RPMI8226 (cell line): ENCODE data around the gene ARL10.

Experiments used
- DNase-seq: peaks from one replicate; pipeline ENCODE4 v3.0.0-alpha.2; 2015

The ARL10 gene

DNA sequence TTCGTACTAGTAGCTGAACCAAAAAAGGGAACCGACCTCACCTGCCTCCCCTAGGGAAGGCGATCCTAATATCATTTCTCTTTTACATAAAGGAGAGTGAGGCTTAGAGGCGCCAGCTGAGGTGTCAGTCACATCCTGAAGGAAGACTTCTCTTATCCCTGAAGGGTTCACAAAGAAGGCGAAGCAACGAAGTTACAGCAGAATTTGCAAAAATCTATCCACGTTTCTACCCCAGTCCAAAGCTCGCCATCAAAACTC, 3.1 kb upstream of the ARL10 start:
- peak; percentile 22 for DNase-seq

DNA sequence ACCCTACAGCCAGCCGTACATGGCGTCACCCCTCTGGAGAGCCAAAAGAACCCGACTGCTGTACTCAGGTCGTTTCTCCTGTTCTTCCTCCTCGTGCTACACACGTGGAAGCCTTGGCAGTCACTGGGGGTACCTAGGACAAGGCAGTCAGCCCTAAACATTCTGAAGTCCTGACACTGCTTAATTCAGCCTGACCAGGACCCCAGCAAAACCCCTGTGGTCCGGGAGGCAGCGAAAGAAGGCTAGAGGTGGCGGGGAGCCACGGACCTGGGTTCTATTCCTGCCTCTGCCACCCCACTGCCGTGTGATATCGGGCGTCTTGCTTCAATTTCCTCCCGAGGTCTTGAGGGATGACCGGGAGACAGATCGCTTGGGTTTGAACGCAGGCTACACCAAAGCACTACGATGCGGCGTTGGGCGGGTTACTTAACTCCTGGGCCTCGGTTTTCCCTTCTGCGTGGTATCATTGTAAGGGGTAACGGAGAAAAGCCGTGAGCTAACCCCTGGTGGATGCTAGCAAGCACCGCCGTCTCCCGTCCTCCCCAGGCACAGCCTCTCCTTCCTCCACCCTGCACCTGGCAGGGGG, 429 bp upstream of the ARL10 start:
- peak; percentile 7 for DNase-seq

DNA sequence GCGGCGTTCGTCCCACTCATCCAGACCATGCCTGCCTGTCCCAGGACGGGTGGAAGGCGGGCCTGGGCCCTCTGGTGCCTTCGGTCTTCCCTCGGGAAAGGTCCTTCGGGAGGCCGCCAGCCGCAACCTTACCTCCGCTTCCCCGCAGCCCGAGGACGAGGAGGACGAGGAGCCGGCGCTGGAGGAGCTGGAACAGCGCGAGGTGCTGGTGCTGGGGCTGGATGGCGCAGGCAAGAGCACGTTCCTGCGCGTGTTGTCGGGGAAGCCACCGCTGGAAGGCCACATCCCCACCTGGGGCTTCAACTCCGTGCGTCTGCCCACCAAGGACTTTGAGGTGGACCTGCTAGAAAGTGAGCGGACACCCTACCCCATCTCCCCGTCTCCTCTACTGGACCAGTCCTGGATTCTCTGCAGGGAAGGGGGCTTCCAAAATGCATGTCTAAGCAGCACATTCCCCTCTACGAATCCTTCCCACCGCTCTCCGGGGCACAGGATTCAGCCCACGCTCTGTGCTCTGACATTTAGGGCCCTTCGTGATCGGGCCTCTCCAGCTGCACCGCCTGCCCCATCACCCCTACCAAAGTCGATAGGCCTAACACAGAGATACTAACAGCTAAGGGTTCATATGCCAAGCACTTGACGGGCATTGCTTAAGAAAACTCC, 1.1 kb downstream of the ARL10 start:
- no peak for DNase-seq

DNA sequence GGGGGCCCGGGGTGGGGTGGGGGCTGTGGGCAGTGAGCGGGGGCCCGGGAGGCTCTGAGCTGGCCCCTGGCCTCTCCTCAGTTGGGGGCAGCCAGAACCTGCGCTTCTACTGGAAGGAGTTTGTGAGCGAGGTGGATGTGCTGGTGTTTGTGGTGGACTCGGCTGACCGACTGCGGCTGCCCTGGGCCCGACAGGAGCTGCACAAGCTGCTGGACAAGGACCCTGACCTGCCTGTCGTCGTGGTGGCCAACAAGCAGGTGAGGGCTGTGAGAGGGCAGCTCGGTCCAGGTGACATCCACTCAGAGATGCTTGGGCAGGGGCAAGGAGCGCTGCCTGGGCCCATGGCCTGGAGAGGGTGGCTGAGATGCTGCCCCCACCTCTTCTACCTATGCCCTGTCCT, 3.4 kb downstream of the ARL10 start:
- DNase-seq = no peak

DNA sequence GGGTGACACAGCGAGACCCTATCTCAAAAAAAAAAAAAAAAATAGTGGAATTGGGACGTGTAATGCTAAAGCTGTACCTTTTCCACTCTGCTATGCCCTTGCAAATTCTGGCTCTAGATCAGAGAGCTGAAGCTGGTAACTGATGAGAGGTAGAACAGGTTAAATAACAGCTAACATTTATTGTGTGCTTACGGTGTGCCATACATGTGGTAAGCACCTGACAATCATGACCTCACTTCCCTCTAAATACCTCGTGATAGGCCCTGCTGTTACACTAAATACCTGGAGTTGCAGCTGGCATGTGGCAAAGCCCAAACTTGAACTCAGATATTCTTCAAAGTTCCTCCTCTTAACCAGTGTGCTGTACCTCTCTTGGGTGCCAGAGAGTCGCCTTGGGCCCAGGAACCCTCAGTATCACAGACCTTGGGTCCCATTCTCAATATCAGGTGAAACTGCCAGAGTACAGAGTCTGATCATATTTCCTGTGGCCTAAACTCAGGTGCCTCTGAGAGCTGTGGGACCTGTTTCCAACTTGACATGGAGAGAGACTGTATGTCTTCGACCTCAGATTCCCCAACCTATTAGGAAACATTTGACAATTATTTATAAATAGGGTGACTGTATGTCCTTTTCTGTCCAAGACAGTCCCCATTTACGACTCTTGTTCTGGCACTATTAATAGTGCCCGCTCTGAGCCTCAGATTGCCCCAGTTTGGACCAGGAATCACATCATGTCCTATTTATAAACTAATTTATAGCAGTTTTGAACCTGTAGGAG, 4.8 kb downstream of the ARL10 start:
- no peak for DNase-seq

DNA sequence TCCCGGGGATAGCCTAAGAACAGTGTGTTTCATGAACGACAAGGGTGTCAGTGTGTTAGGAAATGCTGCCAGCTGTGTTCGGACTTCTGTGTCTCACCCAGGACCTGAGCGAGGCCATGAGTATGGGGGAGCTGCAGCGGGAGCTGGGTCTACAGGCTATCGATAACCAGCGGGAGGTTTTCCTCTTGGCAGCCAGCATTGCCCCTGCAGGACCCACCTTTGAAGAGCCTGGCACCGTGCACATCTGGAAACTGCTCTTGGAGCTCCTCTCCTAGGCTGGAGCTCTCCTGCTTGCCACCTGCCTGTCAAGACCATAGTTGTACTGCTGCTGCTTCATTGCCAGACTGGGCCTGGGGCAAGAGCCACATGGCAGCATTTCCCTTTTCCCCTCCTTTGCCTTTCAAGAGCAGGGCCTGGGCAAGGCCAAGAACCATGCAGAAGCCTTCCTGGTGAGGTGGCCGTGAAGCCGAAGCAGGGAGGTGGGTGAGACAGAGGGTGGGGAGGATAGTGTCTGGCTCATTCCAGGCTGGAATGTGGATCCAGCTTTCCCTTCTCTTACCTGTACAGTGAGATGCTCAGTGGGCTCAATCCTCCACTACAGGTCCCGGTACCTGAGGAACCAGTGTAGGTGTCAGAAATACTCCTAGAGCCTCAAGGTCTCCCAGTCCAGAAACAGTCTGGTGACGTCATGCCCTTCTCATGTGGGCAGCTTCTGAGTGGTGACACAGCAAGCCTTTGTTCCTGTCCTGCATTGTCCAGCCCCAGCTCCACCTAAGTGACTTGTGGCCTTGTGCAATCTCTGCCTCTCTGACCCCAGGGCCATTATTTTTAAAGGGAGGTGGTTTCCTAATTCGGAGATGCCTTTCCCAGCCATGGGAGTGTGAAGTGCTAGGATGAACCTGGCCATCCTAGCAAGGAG, 6.6 kb downstream of the ARL10 start:
- DNase-seq = no peak

DNA sequence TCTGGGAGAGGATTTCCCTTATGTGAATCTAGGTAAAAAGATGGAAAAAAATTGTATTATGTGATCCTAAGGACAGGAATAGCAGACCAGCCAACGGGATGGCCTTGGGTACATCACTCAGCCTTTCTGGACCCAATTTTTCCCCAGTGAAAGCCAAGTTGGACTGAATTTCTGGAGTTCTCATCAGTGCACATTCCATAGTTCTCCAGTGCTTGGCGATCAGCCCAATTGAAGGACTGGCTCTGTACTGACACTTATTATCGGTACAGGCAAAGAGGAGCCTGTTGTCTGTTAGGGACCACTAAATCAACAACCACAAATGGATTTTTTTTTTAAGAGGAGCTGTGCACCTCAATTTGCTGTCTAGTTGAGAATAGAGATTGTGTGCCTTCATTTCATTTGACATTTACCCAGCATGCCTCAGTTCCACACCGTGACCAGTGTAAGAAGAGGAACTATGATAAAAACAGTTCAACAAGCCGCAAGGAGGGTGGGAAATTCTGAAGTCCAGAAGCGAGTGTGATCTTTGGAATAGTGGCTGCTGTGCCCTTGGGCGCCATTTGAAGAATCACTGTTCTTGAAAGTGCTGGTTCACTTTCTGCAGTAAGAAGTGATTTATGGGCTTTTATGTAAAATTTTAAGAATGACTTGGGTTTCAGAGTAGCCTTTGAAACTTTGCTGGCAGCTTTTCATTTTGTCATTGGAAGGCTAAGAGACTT, 8.0 kb downstream of the ARL10 start:
- DNase-seq = no peak

DNA sequence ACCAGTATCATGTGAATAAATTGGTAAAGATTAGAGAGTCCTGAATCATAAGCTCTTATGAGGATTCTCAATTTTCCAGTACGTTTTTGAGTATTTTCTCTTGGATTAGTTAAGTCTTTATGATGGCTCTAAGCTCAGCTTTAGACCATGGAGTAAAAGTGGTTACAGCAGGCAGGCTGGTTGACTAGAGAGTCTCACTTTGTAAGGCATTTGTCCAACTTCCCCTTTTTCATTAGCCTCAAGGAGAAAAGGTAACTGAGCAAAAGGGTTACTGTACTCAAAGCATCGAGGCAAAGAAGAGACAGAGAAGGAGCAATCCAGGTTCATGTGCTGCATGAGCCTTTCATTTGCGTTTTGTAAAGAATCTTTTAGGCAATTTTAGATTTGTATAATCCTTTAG, 14.6 kb downstream of the ARL10 start:
- peak; percentile 58 for DNase-seq

DNA sequence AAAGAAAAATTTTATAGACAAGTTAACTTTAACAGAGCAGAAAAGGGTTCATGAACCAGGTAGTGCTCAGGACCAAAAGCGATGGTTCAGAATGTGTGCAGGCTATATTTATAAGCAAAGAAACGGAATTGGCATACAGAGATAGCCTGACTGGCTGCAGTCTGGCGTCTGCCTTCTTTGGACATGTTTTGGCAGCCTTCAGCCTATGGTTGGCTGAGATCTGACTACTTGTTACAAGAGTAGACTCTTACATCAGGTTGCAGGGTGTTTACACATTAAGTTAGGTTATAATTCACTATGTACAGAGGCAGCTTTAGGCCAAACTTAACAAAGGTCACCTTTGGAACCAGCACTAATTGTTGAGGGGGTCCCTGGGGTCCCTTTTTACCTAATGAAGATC, 16.1 kb downstream of the ARL10 start:
- no peak for DNase-seq

DNA sequence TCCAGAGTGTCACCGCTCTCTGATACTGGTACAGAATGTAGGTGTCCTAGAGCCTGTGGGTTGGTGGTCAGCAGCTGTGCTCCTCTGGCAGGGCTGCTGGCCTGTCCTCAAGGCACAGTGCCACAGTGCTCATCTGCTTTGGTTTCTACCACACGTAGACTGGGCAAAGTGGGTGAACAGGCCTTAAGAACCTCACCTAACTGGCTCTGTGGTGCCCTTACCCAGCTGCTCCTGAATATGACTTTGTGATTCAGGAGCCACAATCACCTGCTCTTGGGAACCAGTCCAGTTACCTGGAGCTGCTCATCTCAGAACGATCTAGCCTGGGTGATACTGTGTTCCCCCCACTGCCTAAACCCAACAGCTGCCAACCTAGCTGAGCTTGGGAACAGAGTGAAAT, 16.7 kb downstream of the ARL10 start:
- no peak for DNase-seq

DNA sequence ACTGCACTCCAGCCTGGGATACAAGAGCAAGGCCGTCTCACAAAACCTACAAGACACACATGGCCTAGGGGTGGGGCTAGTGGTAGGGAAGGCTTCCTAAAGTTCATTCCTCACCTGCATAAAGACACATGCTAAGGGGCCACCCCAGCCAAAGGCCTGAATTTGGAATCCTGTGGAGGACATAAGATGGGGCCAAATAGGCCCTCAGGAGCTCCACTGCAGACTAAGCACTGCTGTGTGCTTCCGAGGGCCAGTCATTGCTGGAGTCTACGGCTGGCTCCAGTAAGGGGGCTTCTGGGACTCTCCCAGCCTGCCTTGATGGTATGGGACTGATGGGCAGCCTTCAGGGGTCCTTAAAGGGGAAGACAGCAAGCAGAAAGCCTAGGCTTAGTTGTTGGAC, 17.4 kb downstream of the ARL10 start:
- no peak for DNase-seq

DNA sequence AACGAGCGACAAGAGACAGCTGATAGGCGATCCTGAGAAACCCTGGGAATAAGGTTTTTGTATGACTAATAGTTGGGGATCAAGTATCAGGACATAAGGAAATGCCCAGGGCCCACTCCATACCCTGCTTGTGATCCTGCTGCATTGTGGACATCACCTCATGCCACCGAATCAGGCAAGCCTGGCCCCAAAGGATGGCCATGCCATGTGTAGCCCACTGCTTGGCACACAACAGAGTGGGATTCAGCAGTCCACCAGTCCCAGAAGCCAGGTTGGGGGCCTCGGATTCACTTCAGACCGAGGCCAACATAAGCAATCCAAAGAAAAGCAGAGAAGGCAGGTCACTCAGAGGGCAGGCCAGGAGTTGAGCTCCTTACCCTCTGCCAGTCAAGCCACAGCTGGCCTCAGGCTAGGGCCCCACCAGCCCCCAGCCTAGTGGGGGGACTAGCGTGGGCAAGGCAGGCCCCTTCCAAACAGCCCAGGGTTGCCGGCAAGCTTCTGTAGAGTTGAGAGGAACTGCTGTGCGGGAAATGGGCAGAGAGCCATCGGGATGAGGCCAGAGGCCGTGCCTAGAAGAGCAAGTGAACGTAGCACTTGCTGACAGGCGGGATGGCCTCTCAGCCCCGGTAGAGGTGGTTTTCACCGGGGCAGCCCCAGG, 18.1 kb downstream of the ARL10 start:
- no peak for DNase-seq

DNA sequence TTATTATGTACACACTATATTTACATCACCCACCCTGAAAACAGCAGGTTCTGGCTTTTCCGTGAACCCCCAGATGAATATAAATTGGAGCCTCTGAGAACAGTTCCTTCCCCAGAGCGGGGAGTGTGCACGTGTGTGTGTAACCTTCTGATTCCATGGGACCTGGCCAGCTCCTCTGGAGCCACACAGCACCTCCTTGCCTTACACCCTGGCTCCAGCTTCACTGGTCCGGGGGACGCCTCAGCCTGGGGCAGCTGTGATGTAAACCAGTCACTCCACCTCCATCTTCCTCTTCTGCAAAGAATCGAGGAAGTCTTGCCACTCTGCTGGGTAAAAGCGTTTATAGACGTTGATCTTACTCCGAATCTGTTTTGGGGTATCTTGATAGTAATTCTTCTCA, 18.7 kb downstream of the ARL10 start:
- no peak for DNase-seq

DNA sequence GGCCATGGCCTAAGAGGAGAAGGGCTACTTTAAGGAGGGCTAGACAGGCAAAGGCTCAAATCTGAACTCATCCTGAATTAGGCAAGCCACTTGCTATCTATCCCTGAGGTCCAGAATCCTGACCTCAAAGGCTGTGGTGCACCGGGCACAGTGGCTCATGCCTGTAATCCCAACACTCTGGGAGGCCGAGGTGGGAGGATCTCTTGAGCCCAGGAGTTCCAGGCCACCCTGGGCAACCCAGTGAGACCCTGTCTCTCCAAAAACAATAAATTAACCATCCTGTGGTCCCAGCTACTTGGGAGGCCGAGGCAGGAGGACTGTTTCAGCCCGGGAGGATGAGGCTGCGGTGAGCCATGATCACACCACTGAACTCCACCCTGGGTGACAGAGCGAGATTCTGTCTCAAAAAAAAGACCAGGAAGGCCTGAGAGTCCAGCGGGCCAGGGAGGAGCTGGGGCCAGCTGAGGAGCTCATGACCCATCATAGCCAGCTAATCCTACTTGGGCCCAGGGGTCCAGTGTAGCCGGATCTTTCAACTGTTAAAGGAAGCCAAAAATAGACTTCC, 19.2 kb downstream of the ARL10 start:
- DNase-seq = no peak

DNA sequence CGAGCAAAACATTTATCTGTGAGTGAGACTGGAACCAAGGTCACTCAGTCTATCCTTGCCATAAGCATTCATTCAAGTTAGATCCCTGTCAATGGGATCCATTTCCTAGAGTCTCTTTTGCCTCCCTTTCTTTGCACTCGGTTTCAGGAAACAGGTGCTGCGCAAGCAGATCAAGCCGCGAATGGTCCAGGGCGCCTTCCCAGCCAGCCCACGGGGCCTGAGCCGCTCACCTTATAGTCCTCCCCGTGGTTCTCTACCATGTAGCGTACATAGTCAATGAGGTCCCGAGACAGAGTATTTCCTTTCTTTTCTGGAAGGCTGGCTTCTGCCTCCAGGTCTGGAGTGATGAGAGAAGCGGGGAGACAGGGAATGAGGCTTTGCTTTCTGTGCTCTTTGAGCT, 19.7 kb downstream of the ARL10 start:
- no peak for DNase-seq

DNA sequence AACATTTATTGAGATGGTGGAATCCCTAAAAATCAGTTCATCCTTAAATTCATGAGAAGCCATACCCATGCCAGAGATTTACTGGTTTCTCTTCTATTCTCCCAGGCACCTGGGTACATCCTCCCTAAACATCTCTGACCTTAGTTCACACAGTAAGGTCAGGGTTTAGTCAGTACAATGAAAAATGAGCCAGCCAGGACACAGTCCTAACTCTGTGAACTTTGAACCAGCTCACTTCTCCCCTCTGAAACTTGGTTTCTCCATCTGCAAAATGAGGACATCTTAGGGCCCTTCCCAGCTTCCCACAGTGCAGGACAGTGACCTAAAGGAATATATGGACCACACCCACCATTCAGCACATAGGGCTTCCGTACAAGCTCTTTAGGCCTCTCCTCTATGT, 21.2 kb downstream of the ARL10 start:
- DNase-seq = no peak

DNA sequence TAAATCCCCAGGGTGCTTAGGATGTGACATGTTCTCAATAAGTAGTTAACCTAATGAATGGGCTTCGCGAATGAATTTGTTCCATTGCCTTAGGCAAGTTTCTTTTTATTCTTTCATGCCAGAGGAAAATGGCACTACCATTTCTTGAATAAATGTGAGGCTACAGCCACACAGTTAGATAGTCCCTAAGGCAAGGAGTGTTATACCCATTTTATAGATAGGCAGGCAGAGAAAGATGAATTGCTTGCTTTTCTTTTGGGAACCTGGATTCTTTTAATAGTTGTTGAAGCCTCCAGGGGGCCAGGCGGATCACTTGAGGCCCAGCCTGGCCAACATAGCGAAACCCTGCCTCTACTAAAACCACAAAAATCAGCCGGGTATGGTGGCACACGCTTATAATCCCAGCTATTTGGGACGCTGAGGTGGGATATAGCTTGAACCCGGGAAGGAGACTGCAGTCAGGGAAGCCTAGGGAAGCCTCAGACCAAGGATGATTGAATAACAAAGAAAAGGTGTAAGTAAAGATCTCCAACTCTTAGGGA, 22.2 kb downstream of the ARL10 start:
- DNase-seq = peak; percentile 33

DNA sequence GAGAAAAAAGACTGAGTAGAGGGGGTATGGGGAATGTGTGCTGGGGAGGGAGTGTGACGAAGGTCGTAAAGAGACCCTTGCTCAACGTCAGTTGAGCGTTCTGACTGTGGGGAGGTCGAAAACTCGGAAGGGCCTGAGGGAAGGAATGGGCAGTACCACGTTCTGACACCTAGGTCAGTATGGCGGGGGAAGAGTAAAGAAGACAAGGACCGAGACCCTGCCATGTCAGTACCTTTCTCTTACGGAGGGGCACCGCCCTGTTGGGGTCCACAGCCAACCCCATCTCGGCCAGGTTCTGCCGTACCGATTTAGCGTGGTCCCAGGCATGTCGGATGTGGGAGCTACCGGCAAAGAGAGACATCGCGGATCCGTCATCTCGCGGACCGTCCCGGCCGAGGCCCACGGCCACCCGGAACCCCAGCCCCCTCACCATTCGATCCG, 22.7 kb downstream of the ARL10 start:
- DNase-seq = peak; percentile 35

DNA sequence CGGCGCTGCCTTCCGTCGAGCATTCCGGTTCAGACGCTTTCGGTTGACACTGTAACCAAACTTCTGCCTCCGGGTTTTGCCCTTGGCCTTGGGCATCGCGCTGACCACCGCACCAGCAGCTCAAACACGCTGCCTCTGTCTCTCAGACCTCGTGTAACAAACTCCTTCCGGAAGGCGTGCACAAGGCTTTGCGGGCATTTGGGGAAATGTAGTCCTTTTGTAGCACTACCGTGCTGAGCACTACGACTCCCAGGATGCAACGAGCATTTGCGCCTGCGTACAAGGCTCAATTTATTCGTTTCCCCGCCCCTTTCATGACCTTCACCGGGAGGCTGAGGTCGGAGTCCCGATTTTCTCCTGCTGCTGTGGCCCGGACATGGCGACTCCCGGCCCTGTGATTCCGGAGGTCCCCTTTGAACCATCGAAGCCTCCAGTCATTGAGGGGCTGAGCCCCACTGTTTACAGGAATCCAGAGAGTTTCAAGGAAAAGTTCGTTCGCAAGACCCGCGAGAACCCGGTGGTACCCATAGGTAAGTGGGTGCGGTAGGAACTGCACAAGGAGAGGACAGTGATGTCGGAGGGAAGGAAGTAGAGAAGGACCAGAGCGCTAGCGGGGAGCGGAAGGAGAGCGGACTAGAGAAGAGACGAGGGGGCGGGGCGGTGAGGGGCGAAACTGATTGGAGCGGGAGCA, 23.3 kb downstream of the ARL10 start, which contains the start of the genes HIGD2A and NOP16:
HIGD2A (plus strand) TSS at position 308 of the 691 bp plus-strand sequence; CDS start at position 377, 69 bp downstream.
NOP16 (minus strand) TSS at position 155 of the 691 bp plus-strand sequence; CDS start at position 96, 59 bp downstream.
- DNase-seq = peak; percentile 99
